Subcutaneous adipose tissue (tissue), 4 donors: ENCODE results near the gene CDHR2. TPM values are rescaled to one million over a fixed set of nuclear protein-coding genes. Genes with fewer than 3 reads are reported as not detected.

Experiments
- total RNA-seq, 4 donors: library from RNA; depleted of rRNA; stranded (reverse); fragments of >200 nt; gene quantifications; one replicate each; pipeline ENCODE4 v1.1.0, GENCODE V29; 2016
- TF ChIP-seq, protein P1 (sequence below): fragments of 450-650 bp; IDR thresholded peaks from one replicate; pipeline ENCODE4 v1.5.1; 2016; ENCODE audit warnings: low read depth, mild to moderate bottlenecking, control low read depth, antibody characterized with exemption, moderate library complexity

CDHR2 gene
- total RNA-seq, 4 donors from 2014 or later = 0.17 TPM; not detected in 3

DNA sequence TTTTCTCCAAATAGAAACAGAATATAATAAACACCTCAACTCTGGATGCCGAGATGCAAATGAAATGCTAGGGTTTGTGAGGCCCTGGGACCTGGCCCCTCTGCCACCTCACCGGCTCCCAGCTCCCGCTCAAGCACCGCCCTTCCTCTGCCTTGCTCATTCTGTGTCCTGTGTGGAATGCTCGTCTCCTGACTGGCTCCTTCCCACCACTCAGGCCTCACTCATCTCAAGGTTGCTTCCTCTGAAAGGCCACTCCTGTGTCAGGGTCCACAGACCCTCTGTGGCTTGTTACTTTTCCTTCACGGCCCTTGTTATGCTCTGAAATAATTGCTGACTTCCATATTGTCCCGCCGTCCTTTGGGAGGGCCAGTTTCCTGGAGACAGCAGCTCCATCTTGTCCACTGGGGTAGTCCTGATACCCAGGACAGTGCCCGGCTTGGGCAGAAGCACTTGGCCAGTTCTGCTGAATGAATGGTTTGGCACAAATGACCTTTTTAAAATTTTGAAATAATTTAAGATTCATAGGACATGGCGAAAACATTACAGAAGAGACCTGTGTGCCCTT, 27.4 kb upstream of the CDHR2 start:
- TF ChIP-seq, protein P1, sequence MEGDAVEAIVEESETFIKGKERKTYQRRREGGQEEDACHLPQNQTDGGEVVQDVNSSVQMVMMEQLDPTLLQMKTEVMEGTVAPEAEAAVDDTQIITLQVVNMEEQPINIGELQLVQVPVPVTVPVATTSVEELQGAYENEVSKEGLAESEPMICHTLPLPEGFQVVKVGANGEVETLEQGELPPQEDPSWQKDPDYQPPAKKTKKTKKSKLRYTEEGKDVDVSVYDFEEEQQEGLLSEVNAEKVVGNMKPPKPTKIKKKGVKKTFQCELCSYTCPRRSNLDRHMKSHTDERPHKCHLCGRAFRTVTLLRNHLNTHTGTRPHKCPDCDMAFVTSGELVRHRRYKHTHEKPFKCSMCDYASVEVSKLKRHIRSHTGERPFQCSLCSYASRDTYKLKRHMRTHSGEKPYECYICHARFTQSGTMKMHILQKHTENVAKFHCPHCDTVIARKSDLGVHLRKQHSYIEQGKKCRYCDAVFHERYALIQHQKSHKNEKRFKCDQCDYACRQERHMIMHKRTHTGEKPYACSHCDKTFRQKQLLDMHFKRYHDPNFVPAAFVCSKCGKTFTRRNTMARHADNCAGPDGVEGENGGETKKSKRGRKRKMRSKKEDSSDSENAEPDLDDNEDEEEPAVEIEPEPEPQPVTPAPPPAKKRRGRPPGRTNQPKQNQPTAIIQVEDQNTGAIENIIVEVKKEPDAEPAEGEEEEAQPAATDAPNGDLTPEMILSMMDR = no peak

DNA sequence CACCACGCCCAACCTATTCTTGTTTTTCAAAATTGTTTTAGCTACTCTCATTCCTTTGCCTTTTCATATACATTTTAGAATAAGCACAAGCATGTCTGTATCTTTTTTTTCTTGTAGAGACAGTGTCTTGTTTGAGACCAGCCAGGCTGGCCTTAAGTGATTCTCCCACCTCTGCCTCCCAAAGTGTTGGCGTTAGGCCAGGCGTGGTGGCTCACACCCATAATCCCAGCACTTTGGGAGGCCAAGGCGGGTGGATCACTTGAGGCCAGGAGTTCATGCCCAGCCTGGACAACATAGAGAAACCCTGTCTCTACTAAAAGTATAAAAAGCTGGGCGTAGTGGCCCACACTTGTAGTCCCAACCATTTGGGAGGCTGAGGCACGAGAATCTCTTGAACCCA, 25.0 kb upstream of the CDHR2 start:
- TF ChIP-seq, protein P1 = no peak

DNA sequence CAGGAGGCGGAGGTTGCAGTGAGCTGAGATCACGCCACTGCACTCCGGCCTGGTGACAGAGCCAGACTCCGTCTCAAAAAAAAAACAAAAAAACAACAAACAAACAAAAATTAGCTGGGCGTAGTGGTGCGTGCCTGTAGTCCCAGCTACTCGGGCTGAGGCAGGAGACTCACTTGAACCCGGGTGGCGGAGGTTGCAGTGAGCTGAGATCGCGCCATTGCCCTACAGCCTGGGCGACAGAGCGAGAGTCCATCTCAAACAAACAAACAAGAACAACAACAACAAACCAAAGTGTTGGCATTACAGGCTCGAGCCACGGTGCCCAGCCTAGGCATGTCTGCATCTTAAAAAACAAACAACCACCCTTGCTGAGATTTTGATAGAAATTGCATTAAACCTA, 24.2 kb upstream of the CDHR2 start:
- TF ChIP-seq, protein P1 = no peak

DNA sequence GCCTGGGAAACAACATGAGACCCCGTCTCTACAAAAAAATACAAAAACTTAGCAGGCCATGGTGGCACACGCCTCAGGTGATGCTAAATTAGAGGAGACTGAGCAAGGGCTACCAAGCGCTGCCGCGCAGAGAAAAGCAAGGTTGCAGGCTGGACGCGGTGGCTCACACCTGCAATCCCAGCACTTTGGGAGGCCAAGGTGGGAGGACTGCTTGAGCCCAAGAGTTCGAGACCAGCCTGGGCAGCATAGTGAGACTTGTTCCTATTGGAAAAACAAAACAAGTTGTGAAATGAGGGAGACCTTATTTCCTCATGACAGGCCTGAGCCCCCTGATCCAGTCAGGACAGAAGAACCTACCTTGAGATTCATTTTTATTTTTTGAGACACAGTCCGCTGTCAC, 23.5 kb upstream of the CDHR2 start:
- TF ChIP-seq, protein P1 = no peak

DNA sequence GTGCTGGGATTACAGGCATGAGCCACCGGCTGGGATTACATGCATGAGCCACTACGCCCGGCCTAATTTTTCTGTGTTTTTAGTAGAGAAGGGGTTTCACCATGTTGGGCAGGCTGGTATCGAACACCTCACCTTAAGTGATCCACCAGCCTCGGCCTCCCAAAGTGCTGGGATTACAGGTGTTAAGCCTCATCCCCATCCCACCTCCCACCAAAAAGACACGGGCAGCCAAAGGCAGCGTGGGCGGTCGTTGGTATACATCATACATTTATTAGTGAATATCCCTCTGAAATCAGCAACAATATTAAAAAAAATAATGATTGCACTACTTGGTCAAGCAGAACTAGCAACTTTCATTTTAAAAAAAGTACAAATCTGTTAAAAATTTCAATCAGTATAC, 22.7 kb upstream of the CDHR2 start:
- TF ChIP-seq, protein P1 = no peak

DNA sequence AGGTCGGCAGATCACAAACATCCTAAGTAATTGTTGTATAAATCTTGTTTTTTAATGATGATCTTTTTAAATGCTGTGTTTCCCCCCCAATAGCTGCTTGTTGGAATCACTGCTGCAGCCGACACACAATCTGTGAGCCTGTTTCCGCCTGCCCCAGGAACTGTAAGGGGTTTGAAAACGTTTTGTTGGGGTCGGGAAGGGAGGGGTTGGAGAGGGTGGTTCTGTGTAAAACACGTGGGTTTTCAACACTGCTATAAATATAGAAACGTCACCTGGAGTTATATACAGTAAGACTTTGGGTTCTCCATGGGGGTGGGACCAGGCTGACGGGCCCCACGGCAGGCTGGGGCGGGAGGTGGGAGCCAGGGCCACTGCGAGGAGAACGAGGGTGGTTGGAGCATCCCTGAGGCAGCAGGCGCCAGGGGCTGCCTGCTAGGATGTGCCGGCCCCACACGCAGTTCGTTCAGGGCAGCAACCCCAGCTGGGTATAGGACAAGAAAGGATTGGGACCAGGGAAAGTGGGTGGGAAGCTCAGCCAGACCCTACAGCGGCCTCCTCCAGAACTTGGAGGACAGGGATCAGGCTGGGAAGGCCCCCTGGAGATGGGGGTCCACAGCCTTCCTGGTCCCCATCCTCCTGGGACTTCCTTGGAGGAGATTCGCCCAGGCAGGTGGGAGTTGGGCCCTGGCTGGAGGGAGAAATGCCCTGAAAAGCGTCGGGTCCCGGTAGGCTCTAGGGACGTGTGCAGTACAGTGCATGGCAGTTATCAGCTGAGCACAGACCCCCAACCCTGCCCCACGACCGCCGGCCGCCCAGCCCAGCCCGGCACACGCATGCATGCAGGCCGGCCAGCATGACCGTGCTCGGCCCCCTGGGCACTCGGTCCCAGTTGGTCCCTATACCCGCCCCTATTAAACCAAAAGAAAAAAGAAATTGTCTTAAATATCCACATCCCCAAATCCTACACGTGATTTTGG, 21.6 kb upstream of the CDHR2 start:
- TF ChIP-seq, protein P1 = no peak

DNA sequence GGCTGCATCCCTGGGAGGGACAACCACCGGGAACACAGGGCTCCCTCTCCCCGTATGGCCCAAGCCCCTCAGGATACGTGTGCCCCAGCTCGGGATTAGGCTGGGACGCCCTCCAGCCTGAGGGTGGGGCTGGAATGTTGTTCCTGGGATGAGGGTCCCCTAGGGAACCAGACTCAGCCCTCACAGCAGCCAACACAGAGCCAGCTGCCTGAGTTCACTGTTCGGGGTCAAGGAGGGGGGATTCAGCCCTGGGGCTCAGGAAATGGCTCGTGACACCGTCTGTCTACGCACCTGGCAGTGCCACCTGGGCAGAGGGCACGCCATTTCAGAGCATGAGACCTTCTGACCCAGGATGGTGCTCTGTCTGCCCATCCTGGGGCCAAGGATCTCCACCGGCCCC, 20.8 kb upstream of the CDHR2 start:
- TF ChIP-seq, protein P1 = no peak
